ENCODE data around the gene PPP1R14C.

PPP1R14C gene

GRCh38 chr6:150191809-150192208, 49.0 kb downstream of the PPP1R14C start:
- H3K9me3 ChIP-seq (ENCODE audit: control insufficient read depth, insufficient read depth, low read length) = no peaks in the 10 kb centered on the region
- no peak overlapping the region for H3K27ac ChIP-seq (ENCODE audit: low read length)

GRCh38 chr6:150194195-150194594, 51.4 kb downstream of the PPP1R14C start:
- Histone ChIP-seq H3K4me1 (ENCODE audit: control insufficient read depth, insufficient read depth, low read length) (no peaks in the 10 kb centered on the region), H3K9me3 (ENCODE audit: control insufficient read depth, insufficient read depth, low read length) (no peaks in the 10 kb centered on the region), H3K4me3 (ENCODE audit: low read length) (no peak overlapping the region), H3K27me3 (ENCODE audit: control insufficient read depth, insufficient read depth, low read length) (no peaks in the 10 kb centered on the region), H3K27ac (ENCODE audit: low read length) (no peak overlapping the region), H3K36me3 (ENCODE audit: control insufficient read depth, insufficient read depth, low read length) (no peaks in the 10 kb centered on the region)
- WGBS (ENCODE audit: insufficient coverage, insufficient read length) = no CpG with 5 or more reads among the region's 2 CpGs
- no peak for DNase-seq (ENCODE audit: low read depth, low spot score)

More at GRCh38 chr6:150191809-150192208, 49.0 kb downstream of the PPP1R14C start:
- H3K27me3 ChIP-seq (ENCODE audit: control insufficient read depth, insufficient read depth, low read length) = no peaks in the 10 kb centered on the region
- no peaks in the 10 kb centered on the region for H3K36me3 ChIP-seq (ENCODE audit: control insufficient read depth, insufficient read depth, low read length)
- no peak for DNase-seq (ENCODE audit: low read depth, low spot score)
- H3K4me3 ChIP-seq (ENCODE audit: low read length) = no peak overlapping the region
- WGBS (ENCODE audit: insufficient coverage, insufficient read length) = no CpG with 5 or more reads among the region's 3 CpGs
- no peaks in the 10 kb centered on the region for H3K4me1 ChIP-seq (ENCODE audit: control insufficient read depth, insufficient read depth, low read length)

- no peaks in the 10 kb centered on the region for H3K27me3 ChIP-seq (ENCODE audit: control insufficient read depth, insufficient read depth, low read length)
- no peak overlapping the region for H3K27ac ChIP-seq (ENCODE audit: low read length)
- no peak for DNase-seq (ENCODE audit: low read depth, low spot score)
- H3K4me1 ChIP-seq (ENCODE audit: control insufficient read depth, insufficient read depth, low read length) = no peaks in the 10 kb centered on the region
- H3K36me3 ChIP-seq (ENCODE audit: control insufficient read depth, insufficient read depth, low read length) = no peaks in the 10 kb centered on the region
- H3K4me3 ChIP-seq (ENCODE audit: low read length) = no peak overlapping the region
- H3K9me3 ChIP-seq (ENCODE audit: control insufficient read depth, insufficient read depth, low read length) = no peaks in the 10 kb centered on the region
- no CpG with 5 or more reads among the region's 2 CpGs for WGBS (ENCODE audit: insufficient coverage, insufficient read length)
These were observed 53.2 kb downstream of the PPP1R14C start for GRCh38 chr6:150195996-150196417.

- Histone ChIP-seq H3K9me3 (ENCODE audit: control insufficient read depth, insufficient read depth, low read length) (no peaks in the 10 kb centered on the region), H3K27me3 (ENCODE audit: control insufficient read depth, insufficient read depth, low read length) (no peaks in the 10 kb centered on the region), H3K4me3 (ENCODE audit: low read length) (no peak overlapping the region), H3K36me3 (ENCODE audit: control insufficient read depth, insufficient read depth, low read length) (no peaks in the 10 kb centered on the region), H3K4me1 (ENCODE audit: control insufficient read depth, insufficient read depth, low read length) (no peaks in the 10 kb centered on the region), H3K27ac (ENCODE audit: low read length) (no peak overlapping the region)
- no CpG with 5 or more reads among the region's 16 CpGs for WGBS (ENCODE audit: insufficient coverage, insufficient read length)
- no peak for DNase-seq (ENCODE audit: low read depth, low spot score)
These were observed 54.3 kb downstream of the PPP1R14C start for GRCh38 chr6:150196942-150197745.

- Histone ChIP-seq H3K27ac (ENCODE audit: low read length) (no peak overlapping the region), H3K36me3 (ENCODE audit: control insufficient read depth, insufficient read depth, low read length) (no peaks in the 10 kb centered on the region), H3K9me3 (ENCODE audit: control insufficient read depth, insufficient read depth, low read length) (no peaks in the 10 kb centered on the region), H3K4me3 (ENCODE audit: low read length) (no peak overlapping the region), H3K4me1 (ENCODE audit: control insufficient read depth, insufficient read depth, low read length) (no peaks in the 10 kb centered on the region), H3K27me3 (ENCODE audit: control insufficient read depth, insufficient read depth, low read length) (no peaks in the 10 kb centered on the region)
- no CpG with 5 or more reads among the region's 7 CpGs for WGBS (ENCODE audit: insufficient coverage, insufficient read length)
- no peak for DNase-seq (ENCODE audit: low read depth, low spot score)
These were observed 55.7 kb downstream of the PPP1R14C start for GRCh38 chr6:150198532-150198931.

- H3K4me3 ChIP-seq (ENCODE audit: low read length) = no peak overlapping the region
- DNase-seq (ENCODE audit: low read depth, low spot score) = no peak
- H3K4me1 ChIP-seq (ENCODE audit: control insufficient read depth, insufficient read depth, low read length) = no peaks in the 10 kb centered on the region
- no peak overlapping the region for H3K27ac ChIP-seq (ENCODE audit: low read length)
- WGBS (ENCODE audit: insufficient coverage, insufficient read length) = no CpG with 5 or more reads among the region's 2 CpGs
- no peaks in the 10 kb centered on the region for H3K9me3 ChIP-seq (ENCODE audit: control insufficient read depth, insufficient read depth, low read length)
- H3K36me3 ChIP-seq (ENCODE audit: control insufficient read depth, insufficient read depth, low read length) = no peaks in the 10 kb centered on the region
- H3K27me3 ChIP-seq (ENCODE audit: control insufficient read depth, insufficient read depth, low read length) = no peaks in the 10 kb centered on the region
These were observed 56.4 kb downstream of the PPP1R14C start for GRCh38 chr6:150199241-150199640.

GRCh38 chr6:150200428-150201100, 57.7 kb downstream of the PPP1R14C start:
- WGBS (ENCODE audit: insufficient coverage, insufficient read length) = no CpG with 5 or more reads among the region's 6 CpGs
- DNase-seq (ENCODE audit: low read depth, low spot score) = no peak
- H3K36me3 ChIP-seq (ENCODE audit: control insufficient read depth, insufficient read depth, low read length) = no peaks in the 10 kb centered on the region

GRCh38 chr6:150201285-150201684, 58.4 kb downstream of the PPP1R14C start:
- no peaks in the 10 kb centered on the region for H3K9me3 ChIP-seq (ENCODE audit: control insufficient read depth, insufficient read depth, low read length)
- no CpG with 5 or more reads among the region's 8 CpGs for WGBS (ENCODE audit: insufficient coverage, insufficient read length)
- H3K36me3 ChIP-seq (ENCODE audit: control insufficient read depth, insufficient read depth, low read length) = no peaks in the 10 kb centered on the region
- H3K27ac ChIP-seq (ENCODE audit: low read length) = no peak overlapping the region
- no peaks in the 10 kb centered on the region for H3K27me3 ChIP-seq (ENCODE audit: control insufficient read depth, insufficient read depth, low read length)
- no peaks in the 10 kb centered on the region for H3K4me1 ChIP-seq (ENCODE audit: control insufficient read depth, insufficient read depth, low read length)
- no peak overlapping the region for H3K4me3 ChIP-seq (ENCODE audit: low read length)
- no peak for DNase-seq (ENCODE audit: low read depth, low spot score)

More at GRCh38 chr6:150200428-150201100, 57.7 kb downstream of the PPP1R14C start:
- Histone ChIP-seq H3K4me3 (ENCODE audit: low read length) (no peak overlapping the region), H3K27me3 (ENCODE audit: control insufficient read depth, insufficient read depth, low read length) (no peaks in the 10 kb centered on the region), H3K4me1 (ENCODE audit: control insufficient read depth, insufficient read depth, low read length) (no peaks in the 10 kb centered on the region), H3K27ac (ENCODE audit: low read length) (no peak overlapping the region), H3K9me3 (ENCODE audit: control insufficient read depth, insufficient read depth, low read length) (no peaks in the 10 kb centered on the region)

- no CpG with 5 or more reads among the region's 9 CpGs for WGBS (ENCODE audit: insufficient coverage, insufficient read length)
- Histone ChIP-seq H3K27ac (ENCODE audit: low read length) (no peak overlapping the region), H3K27me3 (ENCODE audit: control insufficient read depth, insufficient read depth, low read length) (no peaks in the 10 kb centered on the region), H3K36me3 (ENCODE audit: control insufficient read depth, insufficient read depth, low read length) (no peaks in the 10 kb centered on the region), H3K9me3 (ENCODE audit: control insufficient read depth, insufficient read depth, low read length) (no peaks in the 10 kb centered on the region), H3K4me1 (ENCODE audit: control insufficient read depth, insufficient read depth, low read length) (no peaks in the 10 kb centered on the region), H3K4me3 (ENCODE audit: low read length) (no peak overlapping the region)
- no peak for DNase-seq (ENCODE audit: low read depth, low spot score)
These were observed 59.0 kb downstream of the PPP1R14C start for GRCh38 chr6:150201772-150202329.

- Histone ChIP-seq H3K27me3 (ENCODE audit: control insufficient read depth, insufficient read depth, low read length) (no peaks in the 10 kb centered on the region), H3K4me3 (ENCODE audit: low read length) (no peak overlapping the region), H3K9me3 (ENCODE audit: control insufficient read depth, insufficient read depth, low read length) (no peaks in the 10 kb centered on the region), H3K4me1 (ENCODE audit: control insufficient read depth, insufficient read depth, low read length) (no peaks in the 10 kb centered on the region), H3K36me3 (ENCODE audit: control insufficient read depth, insufficient read depth, low read length) (no peaks in the 10 kb centered on the region), H3K27ac (ENCODE audit: low read length) (no peak overlapping the region)
- DNase-seq (ENCODE audit: low read depth, low spot score) = no peak
- WGBS (ENCODE audit: insufficient coverage, insufficient read length) = no CpG with 5 or more reads among the region's 8 CpGs
These were observed 59.6 kb downstream of the PPP1R14C start for GRCh38 chr6:150202404-150202803.

Measured in iPS DF 6.9 (cell line).